Right lobe of liver (tissue), 6 donors: Measurements from ENCODE around the gene FBRSL1. TPM values are rescaled to one million over a fixed set of nuclear protein-coding genes. Genes with fewer than 3 reads are reported as not detected.

Experiments used
- ATAC-seq, 4 donors: fragments of 200-7000 bp; cut with Tn5 transposase; one replicate each; pipeline ENCODE4 v1.9.1; 2020; ENCODE audit warnings: mild to moderate bottlenecking in 4 of 4, moderate library complexity in 4 of 4
- DNase-seq, 3 donors: peaks; one replicate each; pipeline ENCODE4 v3.0.0-alpha.2; 2020
- H3K27ac ChIP-seq, 3 donors: fragments of 200-600 bp; one replicate each; pipeline ENCODE4 v1.8.0; 2022
- H3K27me3 ChIP-seq, 2 donors: fragments of 200-600 bp; one replicate each; pipeline ENCODE4 v1.8.0; 2022
- H3K36me3 ChIP-seq, 4 donors: fragments of 200-600 bp; sonication (generic) in 1 of 4; one replicate each; pipeline versions ENCODE4 v1.5.1 to v1.8.0; 2017 to 2022; ENCODE audit warnings: control low read depth in 1 of 4
- H3K4me1 ChIP-seq, 4 donors: fragments of 200-600 bp; sonication (generic) in 1 of 4; one replicate each; pipeline versions ENCODE4 v1.5.1 to v1.8.0; 2017 to 2022; ENCODE audit warnings: control low read depth in 1 of 4
- H3K4me3 ChIP-seq, 3 donors: fragments of 200-600 bp; one replicate each; pipeline ENCODE4 v1.8.0; 2022
- H3K9me3 ChIP-seq, 4 donors: fragments of 200-600 bp; sonication (generic) in 1 of 4; one replicate each; pipeline versions ENCODE4 v1.5.1 to v1.8.0; 2017 to 2022; ENCODE audit warnings: control low read depth in 1 of 4
- POLR2A ChIP-seq: fragments of 450-650 bp; IDR thresholded peaks from one replicate; pipeline ENCODE4 v1.6.1; 2017; ENCODE audit warnings: antibody characterized with exemption, mild to moderate bottlenecking
- WGBS: methylation state at CpG from one replicate; pipeline ENCODE4 v1.1.6; 2018; ENCODE audit warnings: low coverage, low lambda C conversion rate; ENCODE audit not compliant: insufficient coverage; ENCODE audit errors: missing lambda C conversion rate; 5-methylcytosine and 5-hydroxymethylcytosine counted together
- intact Hi-C, 2 donors: fragments of 100-400 bp; cut with DNase I; formaldehyde crosslinking; loops; one replicate each; pipeline versions ENCODE4 v1.11.2 to v1.14.1; 2022
- total RNA-seq, 6 experiments: library from RNA; depleted of rRNA in 2 of 6; stranded (reverse); fragments of >200 nt in 2 of 6; fragmentation: NEBNext Ultra II Directional in 3 of 6; extraction: Animal tissue kit (Norgen Biotek cat#: 25700) in 3 of 6; gene quantifications; one replicate each; pipeline versions ENCODE4 v1.1.0 to v1.2.4, GENCODE V29; 2016 to 2023
- TF ChIP-seq, protein P1 (sequence below), 4 donors: fragments of 200-600 bp in 3 of 4; fragments of 450-650 bp in 1 of 4; IDR thresholded peaks; one replicate each; pipeline versions ENCODE4 v1.5.1 to v1.8.0; 2016 to 2022; ENCODE audit warnings: antibody characterized with exemption in 4 of 4, mild to moderate bottlenecking in 2 of 4
- donor health status: DM: no; HTN: yes; CAD: no.
- donor health status: DM: no; HTN: no; CAD: no.
- donor health status: DM: no; HTN: no; CAD: no.
- donor health status: DM: no; HTN: yes; CAD: no.
- donor health status: DM: no; HTN: yes; CAD: no.

FBRSL1 gene
- total RNA-seq, 6 experiments from 2014 or later = 16.2 to 27.6 (median 23.3) TPM

DNA sequence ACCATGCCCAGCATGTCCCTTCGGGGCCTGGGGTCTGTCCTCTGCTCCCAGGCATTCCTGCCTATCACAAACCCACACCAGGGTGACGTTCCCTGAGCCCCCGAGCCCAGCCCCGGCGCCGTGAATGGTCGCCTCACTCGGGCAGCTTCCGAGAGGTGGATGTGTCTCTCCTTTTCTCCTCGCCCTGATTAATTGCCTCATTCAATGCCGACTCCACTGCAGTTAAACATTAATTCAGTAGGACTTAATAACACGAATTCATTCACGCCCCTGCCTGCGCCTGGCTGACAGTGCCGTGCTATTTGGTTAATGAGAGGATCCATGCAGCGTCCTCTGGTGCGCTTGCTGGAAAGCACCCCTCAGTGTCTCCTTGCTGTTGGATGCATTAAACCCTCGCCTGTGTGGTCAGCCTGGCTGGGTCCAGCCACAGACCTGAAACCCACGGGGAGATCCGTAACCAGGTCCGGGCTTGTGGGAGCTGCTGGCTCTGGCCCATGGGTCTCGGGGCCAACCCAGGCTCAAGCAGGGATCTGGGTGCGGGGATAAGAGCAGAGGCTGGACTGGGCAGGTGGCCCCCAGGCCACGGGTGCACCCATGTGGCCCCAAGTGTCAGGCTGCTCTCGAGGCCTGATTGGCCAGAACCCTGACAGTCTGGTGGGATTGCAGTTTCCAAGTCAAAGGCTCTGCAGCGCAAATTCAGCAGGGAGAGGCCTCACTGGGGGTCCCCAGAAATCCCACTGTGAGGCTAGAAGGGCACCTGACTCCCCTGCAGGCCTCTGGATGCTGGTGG is 55.4 kb downstream of the FBRSL1 start:
- Histone ChIP-seq H3K27ac (no peak overlapping the region), H3K4me3 (no peak overlapping the region), H3K9me3 (no peaks in the 10 kb centered on the region), H3K27me3 (no peaks in the 10 kb centered on the region), H3K4me1 (no peaks in the 10 kb centered on the region), H3K36me3 (peaks cover 0 to 6% (median 0%) of the 10 kb centered on the region in 4 donors)
- TF ChIP-seq, protein P1, sequence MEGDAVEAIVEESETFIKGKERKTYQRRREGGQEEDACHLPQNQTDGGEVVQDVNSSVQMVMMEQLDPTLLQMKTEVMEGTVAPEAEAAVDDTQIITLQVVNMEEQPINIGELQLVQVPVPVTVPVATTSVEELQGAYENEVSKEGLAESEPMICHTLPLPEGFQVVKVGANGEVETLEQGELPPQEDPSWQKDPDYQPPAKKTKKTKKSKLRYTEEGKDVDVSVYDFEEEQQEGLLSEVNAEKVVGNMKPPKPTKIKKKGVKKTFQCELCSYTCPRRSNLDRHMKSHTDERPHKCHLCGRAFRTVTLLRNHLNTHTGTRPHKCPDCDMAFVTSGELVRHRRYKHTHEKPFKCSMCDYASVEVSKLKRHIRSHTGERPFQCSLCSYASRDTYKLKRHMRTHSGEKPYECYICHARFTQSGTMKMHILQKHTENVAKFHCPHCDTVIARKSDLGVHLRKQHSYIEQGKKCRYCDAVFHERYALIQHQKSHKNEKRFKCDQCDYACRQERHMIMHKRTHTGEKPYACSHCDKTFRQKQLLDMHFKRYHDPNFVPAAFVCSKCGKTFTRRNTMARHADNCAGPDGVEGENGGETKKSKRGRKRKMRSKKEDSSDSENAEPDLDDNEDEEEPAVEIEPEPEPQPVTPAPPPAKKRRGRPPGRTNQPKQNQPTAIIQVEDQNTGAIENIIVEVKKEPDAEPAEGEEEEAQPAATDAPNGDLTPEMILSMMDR (IDR thresholded peaks at IDR 0.05) = no peak
- no peak for TF ChIP-seq POLR2A
- DNase-seq (no peak), ATAC-seq (no peak)
- 95% methylated on average over 10 of the region's 26 CpGs for WGBS
- intact Hi-C loops = no loop called here

DNA sequence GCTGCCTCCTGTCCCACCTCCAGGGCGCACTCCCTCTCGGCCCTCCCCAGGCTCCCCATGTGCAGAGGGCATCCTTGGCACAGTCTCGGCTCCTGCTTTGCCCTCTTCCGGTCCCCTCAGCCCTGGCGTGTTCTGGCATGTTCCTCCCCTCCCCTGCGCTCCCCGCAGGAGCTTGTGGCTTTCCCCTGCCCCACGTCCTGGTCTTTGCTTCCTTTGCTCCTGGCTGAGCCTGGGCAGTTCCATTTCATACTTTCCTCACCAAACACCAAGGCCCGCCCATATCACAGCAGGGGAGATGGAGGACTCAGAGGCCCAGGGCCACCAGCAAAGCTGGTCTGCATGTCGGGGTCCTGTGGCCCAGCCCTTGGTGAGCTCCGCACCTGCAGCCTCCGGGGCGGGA is 56.0 kb downstream of the FBRSL1 start:
- Histone ChIP-seq H3K36me3 (peaks cover 0 to 6% (median 0%) of the 10 kb centered on the region in 4 donors), H3K4me1 (no peaks in the 10 kb centered on the region), H3K4me3 (no peak overlapping the region), H3K9me3 (no peaks in the 10 kb centered on the region), H3K27ac (no peak overlapping the region), H3K27me3 (no peaks in the 10 kb centered on the region)
- ATAC-seq = no peak
- WGBS = 91% methylated on average over 4 of the region's 13 CpGs
- TF ChIP-seq, protein P1 (IDR thresholded peaks at IDR 0.05) = no peak
- TF ChIP-seq POLR2A = no peak
- no peak for DNase-seq
- intact Hi-C loops = no loop called here

DNA sequence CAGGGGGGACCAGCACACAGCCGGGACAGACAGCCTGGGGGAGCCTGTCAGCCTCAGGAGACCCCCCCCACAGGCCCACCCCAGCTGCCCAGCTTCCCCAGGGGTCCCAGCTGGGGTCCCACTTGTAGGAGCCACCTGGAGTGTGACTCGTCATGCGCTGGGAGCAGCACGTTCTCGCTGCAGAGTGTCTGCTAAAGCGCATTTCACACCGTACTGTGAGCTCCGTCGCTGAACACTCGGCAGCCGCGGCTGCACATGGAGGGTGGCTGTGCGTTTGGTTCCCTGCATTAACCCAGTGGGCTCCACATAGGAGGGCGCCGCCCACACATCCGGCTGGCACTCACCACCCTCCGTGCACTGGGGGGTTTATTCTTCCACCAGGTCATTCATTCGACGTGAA is 56.7 kb downstream of the FBRSL1 start:
- Histone ChIP-seq H3K4me3 (no peak overlapping the region), H3K9me3 (no peaks in the 10 kb centered on the region), H3K27ac (no peak overlapping the region), H3K4me1 (no peaks in the 10 kb centered on the region), H3K36me3 (peaks cover 0 to 6% (median 0%) of the 10 kb centered on the region in 4 donors), H3K27me3 (no peaks in the 10 kb centered on the region)
- 98% methylated on average over 4 of the region's 19 CpGs for WGBS
- ATAC-seq (no peak), DNase-seq (no peak)
- intact Hi-C loops = no loop called here
- TF ChIP-seq POLR2A = no peak
- TF ChIP-seq, protein P1 (IDR thresholded peaks at IDR 0.05) = no peak

DNA sequence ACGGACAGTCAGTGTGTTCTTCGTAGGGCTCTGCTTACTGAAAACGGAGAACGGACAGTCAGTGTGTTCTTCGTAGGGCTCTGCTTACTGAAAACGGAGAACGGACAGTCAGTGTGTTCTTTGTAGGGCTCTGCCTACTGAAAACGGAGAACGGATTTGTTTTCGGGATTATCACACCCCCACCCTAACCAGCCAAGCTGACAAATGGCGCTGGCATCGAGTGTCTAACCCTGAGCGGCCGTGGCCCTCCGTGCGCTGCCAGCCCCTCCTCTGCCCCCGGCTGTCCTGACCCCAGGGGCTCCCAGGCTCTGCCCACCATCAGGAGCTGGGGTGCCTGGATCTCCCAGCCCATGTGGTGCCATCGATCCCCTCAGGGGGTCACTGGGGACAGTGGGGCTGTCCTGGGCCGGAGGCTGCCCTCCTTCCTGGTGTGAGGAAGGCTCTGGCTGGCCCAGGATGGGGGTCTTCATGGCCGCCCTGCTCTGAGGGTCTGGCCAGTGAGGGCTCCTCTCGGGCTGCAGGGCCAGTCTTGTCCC is 57.3 kb downstream of the FBRSL1 start:
- Histone ChIP-seq H3K27me3 (no peaks in the 10 kb centered on the region), H3K9me3 (no peaks in the 10 kb centered on the region), H3K36me3 (peaks cover 0 to 6% (median 0%) of the 10 kb centered on the region in 4 donors), H3K4me1 (no peaks in the 10 kb centered on the region), H3K4me3 (no peak overlapping the region), H3K27ac (no peak overlapping the region)
- WGBS = 98% methylated on average over 13 of the region's 21 CpGs
- ATAC-seq = no peak
- DNase-seq = no peak
- TF ChIP-seq POLR2A = no peak
- intact Hi-C loops = no loop called here

DNA sequence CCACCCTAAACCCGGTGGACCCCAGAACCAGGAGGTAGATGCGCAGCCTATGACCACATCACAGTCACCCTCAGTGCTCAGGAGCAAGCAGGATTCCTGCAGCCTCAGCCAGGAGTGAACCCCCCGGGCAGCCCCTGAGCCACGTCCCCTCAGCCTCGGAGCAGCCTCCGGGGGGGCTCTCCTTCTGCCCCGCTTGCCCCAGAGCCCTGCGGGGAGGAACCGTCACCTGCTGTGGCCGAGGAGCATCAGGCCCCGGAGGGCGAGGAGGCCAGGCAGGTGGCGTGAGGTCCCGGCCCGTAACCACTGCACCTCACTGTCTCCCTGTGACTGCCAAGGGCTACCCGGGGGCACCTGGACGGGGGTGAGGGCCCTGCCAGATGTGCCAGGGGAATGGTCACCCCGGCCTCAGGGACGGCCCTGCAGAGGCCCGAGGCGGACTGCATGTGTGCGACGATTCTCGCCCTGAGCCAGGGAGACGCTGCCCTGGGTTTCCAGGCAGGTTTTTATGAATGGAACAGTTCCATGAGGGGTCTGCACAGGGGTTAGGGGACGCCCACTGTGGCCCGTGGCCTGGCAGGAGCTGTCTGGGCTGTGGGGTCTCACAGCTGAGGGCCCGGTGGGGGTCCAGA is 58.6 kb downstream of the FBRSL1 start:
- intact Hi-C loops = no loop called here
- no peak for TF ChIP-seq POLR2A
- TF ChIP-seq, protein P1 (IDR thresholded peaks at IDR 0.05) = no peak
- Histone ChIP-seq H3K9me3 (no peaks in the 10 kb centered on the region), H3K4me3 (no peak overlapping the region), H3K27ac (no peak overlapping the region), H3K36me3 (peaks cover 0 to 6% (median 0%) of the 10 kb centered on the region in 4 donors), H3K4me1 (no peaks in the 10 kb centered on the region), H3K27me3 (no peaks in the 10 kb centered on the region)
- 20% methylated on average over 1 of the region's 28 CpGs for WGBS
- ATAC-seq (no peak), DNase-seq (no peak)
